NCI-H1436 (cell line): ENCODE data around the gene TIAM2.

Experiments
- DNase-seq: peaks from one replicate; lab custom pipeline; 2025; lab: John Stamatoyannopoulos, UW

TIAM2 gene

DNA sequence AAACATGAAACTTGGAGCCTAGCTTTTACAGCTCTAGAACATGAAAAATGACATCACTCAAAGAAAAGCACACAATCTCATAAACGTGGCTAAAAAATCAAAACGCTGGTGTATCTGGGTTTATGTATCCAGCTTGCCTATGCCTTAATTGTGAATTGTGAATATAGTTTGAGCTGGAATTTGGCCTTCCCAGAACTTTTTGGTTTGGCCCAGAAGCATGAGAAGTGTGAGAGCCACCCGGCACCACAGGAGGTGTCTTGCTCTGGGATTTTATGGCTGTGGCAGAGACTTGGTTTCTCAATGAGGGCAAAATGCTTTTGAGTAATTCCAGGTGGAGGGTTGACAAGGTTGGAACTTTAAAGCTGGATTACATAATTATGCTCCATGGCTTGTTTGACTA, 69.2 kb downstream of the TIAM2 start:
- DNase-seq = no peak

DNA sequence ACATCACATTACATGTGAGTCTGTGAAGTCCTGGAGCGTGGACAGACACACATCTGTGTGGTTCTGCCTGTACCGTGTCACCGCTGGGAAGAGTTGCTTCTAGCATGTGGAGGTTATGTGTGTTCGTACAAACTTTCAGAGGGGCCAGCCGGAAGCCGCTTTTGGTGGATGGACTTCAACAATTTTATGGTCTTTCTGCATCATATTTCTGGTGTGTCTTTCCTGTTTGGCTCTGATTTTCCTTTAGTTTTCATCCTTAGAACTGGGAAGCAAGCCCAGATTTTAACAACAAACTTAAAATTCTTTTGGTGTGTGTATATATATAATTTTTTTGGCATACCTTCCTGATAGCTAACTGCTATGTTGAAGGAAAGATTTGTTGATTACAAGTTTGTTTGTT, 71.2 kb downstream of the TIAM2 start:
- no peak for DNase-seq

DNA sequence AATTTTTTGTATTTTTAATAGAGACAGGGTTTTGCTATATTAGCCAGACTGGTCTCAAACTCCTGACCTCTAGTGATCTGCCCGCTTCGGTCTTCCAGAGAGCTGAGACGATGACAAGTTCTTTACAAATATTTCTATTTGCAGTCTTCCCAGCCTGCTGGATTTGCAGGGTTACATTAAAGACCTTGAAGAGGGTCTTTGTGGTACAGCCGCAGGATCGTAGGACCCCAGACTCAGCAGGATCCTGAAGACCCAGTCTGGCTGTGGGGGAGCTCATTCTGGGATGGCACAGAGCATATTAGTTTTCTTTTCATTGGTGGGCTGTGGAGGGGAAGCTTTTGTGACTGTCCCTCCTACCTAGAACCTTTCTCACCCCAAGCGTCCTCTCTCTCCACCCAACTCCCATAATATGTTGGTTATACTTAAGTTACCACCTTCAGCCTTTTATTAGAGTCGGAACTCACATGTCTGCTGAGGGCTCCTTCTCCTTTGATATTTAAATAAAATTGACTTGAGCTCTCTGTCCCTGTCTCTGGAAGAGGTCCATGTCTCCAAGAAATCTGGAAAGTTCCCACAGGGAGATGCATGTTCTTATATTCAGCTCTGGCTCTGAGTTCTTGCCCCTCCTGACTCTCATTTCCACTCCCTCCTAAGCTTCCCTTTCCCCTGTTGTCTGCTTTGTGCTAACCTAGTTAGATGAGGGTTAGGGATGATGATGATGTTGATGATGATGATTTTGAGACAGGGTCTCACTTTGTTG, 72.0 kb downstream of the TIAM2 start:
- DNase-seq = no peak

DNA sequence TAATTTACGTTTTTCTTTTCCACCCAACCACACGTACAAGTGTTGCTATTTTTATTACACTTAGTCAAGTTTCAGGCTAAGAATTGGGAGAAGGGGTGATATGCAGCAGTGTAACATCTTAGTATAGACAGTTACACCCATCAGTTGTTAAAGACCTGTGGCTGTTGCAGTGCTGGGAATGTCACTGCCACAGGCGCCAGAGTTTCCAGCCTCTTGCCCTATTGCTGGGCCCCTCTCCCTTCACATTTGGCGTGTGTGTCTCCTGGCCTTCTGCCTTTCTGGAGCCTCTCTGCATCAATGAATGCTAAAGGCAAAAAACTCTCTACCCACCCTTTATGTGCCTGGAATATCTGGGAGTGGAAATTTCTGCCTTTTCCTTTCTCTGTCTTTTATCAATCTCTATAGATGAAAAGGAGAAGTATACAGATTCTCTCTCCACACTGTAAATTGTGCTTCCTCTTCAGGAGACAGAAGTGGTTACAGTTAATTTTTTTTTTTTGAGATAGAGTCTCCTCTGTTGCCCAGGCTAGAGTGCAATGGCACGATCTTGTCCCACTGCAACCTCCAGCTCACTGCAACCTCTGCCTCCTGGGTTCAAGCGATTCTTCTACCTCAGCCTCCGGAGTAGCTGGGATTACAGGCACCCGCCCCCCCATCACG, 73.0 kb downstream of the TIAM2 start:
- no peak for DNase-seq

DNA sequence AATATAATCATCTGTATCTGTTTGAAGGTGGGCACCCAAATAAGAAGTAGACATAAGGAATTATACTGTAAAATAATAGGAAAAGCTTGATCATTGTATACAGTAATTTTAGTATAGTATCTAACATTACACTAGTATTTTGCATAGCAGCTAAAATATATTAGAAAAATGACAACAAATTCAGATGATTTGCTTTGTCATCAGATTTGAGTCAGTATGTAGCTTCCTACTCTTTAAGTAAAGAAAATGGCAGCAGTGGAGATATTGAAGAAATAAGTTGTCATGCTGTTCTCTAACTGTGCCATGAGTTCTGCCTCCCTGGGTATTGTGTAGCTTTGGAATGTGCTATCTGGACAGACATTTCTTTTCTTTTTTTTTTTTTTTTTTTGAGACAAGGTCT, 74.4 kb downstream of the TIAM2 start:
- DNase-seq = no peak

DNA sequence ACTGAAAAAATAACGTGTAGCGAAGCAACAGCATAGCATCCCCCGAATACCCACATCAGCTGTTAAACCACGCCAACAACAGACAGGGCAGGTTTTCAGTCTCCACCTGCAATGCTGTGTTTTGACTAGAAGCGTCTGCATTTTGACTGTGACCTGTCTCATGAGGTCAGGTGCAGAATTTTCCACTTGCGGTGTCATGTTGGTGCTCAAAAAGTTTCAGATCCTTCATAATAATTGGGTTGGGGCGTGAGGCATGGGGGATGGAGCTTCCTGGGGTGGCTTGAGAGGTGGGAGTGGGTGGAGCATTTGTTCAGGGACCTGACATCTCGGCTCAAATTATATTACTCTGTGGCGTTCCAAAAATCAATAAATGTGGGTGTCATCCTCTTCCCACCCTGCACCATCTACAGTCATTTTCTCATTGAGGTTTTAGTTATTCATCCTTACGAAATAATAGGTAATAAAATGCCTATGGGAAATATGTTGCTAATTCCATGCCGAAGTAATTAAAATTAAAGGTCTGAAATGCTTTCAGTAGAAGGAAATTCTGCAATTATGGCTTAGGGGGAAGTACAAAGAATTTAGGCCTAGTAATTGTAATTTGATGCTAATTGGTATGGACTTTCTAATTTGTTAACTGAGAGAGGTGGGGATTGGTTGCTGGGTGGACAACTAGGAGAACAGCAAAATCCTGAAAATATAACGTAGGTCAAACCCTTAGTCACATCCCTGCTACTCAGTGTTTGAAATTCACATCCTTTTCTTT, 81.0 kb downstream of the TIAM2 start:
- no peak for DNase-seq

DNA sequence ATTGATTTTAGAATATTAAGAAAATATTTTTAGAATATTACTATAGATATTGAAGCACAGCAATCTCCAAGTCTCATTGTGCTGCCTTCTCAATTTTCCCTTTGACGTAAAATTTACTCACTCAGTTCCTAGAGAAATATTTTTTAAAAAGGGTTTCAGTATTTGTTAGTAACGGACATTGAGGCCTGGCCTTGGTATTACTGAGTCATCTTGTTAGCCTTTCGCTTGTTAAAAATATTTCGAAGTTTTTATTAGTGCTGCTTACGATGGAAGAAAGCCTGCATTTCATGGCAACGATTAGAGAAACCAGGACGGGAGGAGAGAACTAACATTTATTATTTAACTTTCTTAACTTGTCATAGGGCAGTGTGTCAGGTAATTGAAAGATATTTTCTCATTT, 82.2 kb downstream of the TIAM2 start:
- no peak for DNase-seq

DNA sequence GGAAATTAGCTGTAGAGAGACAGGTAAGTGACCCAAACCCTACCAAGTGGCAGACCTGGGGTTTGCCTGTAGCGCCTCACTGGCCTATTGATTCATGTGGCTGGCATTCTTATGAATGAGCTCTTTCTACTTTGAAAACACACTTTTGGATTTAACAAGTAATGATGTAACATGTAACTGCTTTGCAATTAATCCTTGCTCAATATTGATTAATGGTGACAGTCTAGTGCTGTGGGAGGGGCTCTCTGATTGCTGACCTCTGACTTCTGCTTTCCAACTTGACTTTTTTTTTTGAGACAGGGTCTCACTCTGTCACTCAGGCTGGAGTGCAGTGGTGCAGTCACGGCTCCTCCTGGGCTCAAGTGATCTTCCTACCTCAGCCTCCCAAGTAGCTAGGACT, 82.7 kb downstream of the TIAM2 start:
- DNase-seq = no peak

DNA sequence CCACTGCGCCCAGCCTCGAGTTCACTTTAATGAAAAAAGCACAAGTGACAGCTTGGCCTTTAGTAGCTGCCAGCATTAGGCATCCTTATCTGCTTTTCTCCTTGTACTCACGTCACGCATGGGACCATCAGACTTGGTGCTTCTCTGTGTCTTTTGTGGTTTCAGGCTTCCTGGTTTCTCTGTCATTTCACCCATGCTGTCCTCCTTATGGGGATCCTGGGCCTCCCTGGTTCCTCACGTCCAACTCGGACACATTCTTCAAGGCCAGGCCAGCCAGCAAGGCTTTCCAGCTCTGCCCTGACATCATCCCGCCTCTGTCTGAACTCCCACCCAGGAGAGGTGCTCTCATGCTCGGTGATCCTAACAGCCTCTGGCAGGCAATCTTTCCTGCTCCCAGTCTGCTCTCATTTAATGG, 83.2 kb downstream of the TIAM2 start:
- no peak for DNase-seq

DNA sequence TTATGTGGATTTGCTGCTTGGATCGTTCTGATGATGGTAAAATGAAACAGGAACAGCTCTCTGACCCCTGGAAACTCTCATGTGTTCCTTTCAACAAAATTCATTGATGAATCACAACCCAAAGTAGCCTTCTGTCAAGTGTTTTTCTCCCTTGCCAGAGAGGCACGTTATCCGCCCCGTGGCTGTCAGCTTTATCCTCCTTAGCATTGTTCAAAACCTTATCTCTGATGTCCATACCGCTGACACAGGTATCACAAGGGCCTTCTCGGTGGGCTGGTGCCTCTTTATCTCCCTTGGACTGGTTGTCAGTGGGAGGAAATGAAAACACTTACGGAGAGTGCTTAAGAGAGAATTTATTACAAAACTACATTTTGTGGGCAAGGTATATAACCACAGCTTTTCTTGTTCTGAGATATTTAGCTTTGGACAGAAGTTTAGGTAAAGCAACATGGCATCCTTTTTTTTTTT, 84.9 kb downstream of the TIAM2 start:
- no peak for DNase-seq

DNA sequence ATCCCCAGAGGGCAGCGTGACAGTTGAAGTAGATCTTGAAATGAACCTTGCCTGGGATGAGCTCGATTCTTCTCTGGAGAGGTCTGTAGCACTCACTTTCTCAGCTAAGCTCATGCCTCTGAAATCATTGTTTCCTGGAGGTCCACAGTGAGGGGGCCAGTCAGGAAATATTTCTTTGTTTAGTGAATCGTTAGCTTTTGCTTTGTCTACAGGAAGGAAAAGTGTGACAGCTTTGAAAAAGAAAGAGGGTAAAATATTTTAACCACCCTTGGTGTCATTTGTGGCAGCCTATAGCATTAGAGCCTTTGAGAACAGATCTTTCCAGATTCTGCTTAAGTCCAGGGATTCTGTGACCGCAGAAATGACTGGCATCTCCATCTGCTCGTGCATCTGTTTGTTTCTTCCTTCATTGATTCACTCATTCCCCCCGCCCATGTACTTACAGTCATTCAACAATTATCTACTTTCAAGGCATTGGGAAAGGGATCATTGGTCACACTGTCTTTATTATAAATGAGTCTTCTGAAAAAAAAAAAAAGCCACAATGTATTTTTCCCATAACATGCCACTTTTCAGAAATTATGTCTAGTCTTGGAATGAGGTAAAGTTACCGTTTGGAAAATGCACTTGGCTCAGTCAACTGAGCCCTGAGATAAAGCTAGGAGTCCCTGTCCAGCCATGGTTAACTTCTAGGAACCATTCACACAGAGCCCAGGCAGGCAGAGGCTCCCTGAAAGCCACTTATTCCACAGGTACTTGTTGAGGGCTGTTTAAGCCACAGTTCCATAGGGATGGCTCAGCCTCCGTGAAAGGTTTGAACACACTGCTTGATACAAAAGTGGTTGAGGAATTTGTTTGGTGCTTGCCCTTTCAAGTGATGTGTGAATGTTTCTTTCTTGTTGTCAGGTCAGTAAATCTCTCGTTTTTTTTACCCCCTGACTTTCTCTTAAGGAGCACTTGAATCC, 86.0 kb downstream of the TIAM2 start:
- DNase-seq = no peak

DNA sequence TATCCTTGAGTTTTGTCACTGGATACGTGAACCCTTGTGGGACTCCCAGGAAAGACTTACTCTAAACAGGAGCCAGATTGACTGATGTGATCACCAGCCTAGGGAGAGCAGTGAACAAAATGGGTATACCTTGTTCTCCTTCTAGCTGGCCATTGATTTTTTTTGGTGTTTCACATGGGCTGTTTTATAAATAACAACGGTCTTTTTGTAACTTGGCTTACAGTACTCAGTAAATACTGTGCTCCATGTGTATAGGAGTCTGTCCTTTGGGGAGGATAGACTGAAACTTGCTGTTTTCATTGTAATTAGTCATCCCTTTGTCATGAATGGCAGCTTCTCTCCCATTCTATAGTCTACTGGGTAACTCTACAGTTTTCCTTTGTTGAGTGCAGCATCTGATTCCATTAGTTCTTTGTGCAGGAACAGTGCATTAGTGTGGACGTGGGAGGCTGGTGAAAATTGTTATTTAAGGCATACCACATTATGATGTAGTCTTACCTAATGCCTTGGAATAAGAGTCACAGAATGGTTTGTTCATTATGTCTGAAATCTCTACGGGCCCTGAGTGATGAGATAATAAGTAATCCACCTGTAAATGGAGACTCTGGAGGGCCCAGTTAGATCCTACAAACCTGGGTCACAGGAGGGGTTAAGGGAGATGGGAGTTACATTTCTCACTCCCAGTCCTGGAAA, 89.5 kb downstream of the TIAM2 start:
- no peak for DNase-seq

DNA sequence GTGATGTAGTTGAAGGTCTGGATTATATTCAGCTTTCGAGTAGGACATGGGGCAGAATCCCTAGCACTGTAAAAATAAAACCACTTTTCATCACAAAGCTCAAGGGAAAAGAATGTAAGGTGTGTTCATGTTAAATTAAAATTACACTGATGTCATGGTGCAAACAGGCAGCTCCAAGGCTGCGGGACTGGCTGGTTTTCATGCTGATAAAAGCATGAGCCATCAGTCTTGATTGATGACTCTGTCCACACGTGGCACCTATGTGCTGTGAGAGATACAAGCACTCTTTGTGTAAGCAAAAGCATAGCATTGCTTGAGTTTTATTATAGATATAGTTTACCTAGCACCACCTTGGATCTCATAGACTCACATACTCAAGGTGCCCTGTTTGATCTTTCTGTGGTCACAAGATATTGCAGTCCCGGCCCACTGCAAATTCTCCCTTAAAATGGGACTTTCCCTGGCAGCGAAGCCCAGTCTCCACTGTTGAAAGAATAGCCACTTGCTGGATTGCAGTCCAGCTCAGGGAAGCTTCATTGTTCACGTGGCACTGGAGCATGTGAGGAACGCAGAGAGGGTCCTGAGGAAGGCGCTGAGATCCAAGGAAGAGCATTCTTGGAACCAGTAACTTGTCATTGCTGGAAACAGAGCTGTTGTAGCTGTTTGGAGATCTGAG, 90.6 kb downstream of the TIAM2 start:
- no peak for DNase-seq

DNA sequence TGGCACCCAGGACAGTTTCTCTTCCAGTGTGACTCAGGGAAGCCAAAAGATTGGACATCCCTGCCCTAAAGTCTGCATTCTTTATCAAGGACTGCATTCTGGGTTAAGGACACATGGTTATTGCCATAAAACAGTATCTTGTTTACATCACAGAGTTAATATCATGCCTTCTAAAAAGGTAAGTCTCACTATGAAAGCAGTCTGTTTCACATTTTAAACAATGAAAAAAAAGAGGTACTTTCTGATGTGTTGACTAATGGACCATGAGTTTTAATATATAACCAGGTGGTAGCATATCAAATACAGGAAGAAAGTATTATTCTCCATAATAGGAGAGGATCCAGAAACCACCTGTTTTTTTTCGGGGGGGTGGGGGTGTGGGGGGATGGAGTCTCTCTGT, 93.7 kb downstream of the TIAM2 start:
- no peak for DNase-seq

DNA sequence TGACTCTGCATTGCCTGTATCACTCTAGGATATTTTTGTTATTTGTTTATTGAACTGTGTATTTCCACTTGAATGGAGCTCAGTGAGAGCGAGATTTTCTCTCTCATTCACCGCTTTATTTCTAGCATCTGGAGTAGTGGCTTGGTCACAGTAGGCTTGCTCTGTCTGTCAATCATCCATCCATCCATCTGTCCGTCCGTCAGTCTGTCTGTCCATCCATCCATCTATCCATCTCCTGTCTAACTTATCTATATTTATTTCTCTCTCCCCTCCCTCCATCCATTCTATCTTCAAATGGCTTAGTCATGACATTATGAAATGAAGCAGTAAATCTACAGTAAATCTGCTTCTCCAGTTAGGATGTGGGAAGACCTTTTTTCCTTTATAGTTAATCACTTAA, 94.6 kb downstream of the TIAM2 start:
- no peak for DNase-seq

DNA sequence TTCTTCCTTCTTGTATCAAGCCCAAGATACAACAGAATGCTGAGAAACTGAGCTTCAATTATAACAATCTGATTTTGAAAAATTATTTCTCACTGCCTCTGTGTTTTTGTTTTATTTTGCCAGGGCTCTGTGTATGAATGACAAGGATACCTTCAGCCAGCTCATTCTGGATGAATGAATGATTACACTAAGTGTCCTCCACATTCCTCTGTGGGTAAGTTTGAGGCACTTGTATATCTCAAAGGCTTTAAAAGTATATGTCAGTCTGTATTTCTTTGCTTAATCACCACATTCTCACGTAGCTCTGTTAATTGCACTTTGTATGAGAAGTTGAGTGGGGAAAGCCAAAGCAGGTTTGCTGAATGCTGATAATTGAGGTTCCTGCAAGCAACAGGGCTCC, 95.1 kb downstream of the TIAM2 start:
- DNase-seq = no peak

DNA sequence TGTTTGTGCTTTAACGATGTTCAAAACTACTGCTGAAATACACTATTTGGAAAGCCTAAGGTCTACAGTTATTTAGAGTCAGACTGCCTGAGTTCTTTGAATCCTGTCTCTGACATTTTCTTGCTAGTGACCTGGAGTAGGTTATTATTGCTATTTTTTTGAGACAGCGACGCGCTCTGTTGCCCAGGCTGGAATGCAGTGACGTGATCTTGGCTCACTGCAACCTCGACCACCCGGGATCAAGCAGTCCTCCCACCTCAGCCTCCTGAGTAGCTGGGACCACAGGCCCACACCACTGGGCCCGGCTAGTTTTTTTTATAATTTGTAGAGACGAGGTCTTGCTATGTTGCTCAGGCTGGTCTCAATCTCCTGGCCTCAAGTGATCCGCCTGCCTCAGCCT, 96.6 kb downstream of the TIAM2 start:
- DNase-seq = no peak

DNA sequence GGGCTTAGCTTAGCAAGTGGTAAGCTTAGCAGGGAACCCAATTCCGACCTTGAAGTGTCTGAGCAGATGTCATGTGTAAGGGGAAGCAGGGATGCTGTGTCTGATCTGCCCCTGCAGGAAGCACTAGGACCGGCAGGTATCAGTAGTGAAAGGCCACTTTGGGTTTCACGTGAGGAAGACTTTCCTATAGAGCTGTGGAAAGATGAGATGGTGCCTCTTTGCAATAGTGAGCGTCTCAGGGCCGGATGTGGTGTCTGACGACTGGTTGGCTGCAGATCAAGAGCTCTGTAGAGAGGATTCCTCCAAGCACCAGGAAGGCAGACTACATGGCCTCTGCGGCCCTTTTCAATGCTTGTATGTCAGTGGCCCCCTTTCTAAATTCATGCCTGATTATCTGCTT, 98.3 kb downstream of the TIAM2 start:
- DNase-seq = no peak

DNA sequence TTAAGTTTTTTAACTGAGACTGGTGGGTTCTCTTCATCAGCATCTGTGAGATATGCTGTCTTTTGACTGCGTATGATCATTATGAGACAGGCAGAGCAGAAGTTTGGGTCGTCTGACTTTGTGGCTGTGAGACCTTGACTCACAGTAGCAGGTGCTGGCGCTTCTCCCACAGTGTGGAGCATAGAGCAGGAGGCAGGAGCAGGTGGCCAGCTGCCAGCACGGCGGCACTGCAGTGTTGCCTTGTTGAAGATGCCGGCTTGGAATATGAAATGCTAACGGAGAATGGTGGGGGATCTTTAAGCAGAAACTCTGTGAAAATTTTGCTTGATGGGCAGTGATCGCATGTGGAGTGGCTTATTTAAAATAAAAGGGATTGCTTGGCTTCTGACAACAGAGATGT, 105.0 kb downstream of the TIAM2 start:
- no peak for DNase-seq

DNA sequence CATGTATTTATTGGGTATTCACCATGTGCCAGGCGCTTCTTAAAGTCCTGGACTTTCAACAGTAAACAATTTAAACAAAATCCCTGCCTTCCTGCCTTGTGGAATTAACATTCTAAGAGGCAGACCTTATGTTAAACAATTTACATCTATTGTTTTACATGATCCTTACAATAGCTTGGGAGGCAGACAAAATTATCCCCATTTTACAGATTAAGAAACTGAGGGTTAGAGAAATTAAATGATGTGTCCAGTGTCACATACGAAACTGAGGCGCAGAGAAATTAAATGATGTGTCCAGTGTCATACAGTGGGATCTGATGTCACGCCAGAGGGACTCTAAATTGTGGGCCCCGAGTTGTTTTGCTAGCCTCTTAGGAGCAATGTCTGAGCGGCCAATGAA, 105.5 kb downstream of the TIAM2 start:
- DNase-seq = no peak
